ENCODE data around the gene EHMT2. TPM values are rescaled to one million over a fixed set of nuclear protein-coding genes. Genes with fewer than 3 reads are reported as not detected.

EHMT2 gene
- total RNA-seq, 1 experiment from 2014 or later, result 117 TPM

- H3K36me3 ChIP-seq (ENCODE audit: insufficient read depth, low read length, poor library complexity, severe bottlenecking), result no peaks in the 10 kb centered on the region
- H3K4me1 ChIP-seq (ENCODE audit: insufficient read depth, low read length, poor library complexity, severe bottlenecking), result no peaks in the 10 kb centered on the region
- H3K9me3 ChIP-seq (ENCODE audit: low read depth, low read length, poor library complexity, severe bottlenecking), result no peaks in the 10 kb centered on the region
- no peak for DNase-seq (ENCODE audit: low spot score)
- ChIA-PET CTCF (no interaction called here), POLR2A (ENCODE audit: low non-redundant PET) (interaction anchor here (0.7 kb wide), 1 partner anchor 210 kb away, joined by 6 read pairs; no protein-coding TSS in a partner anchor)
- H3K27me3 ChIP-seq (replicated peaks; ENCODE audit: insufficient read depth, low read depth, low read length, poor library complexity), result no peaks in the 10 kb centered on the region
- intact Hi-C loops (cut with micrococcal nuclease; ENCODE audit: unreplicated experiment), result no loop called here
- BruUV-seq (replicated peaks), result no TSS peak
- no peak overlapping the region for H3K4me3 ChIP-seq (ENCODE audit: low read depth, low read length, poor library complexity, severe bottlenecking)
- H3K27ac ChIP-seq (ENCODE audit: low read depth, low read length, poor library complexity, severe bottlenecking), result no peak overlapping the region
- TF ChIP-seq EZH2 (IDR thresholded peaks at IDR 0.05; ENCODE audit: borderline replicate concordance, low read depth, low read length, poor library complexity, severe bottlenecking), result no peak
- TF ChIP-seq CTCF (conservative IDR thresholded peaks at IDR 0.05; ENCODE audit: low read depth, low read length), result no peak
Measured at GRCh38 chr6:31874084-31874670, 23.3 kb downstream of the EHMT2 start.

- Histone ChIP-seq H3K36me3 (ENCODE audit: insufficient read depth, low read length, poor library complexity, severe bottlenecking) (no peaks in the 10 kb centered on the region), H3K4me1 (ENCODE audit: insufficient read depth, low read length, poor library complexity, severe bottlenecking) (no peaks in the 10 kb centered on the region), H3K27ac (ENCODE audit: low read depth, low read length, poor library complexity, severe bottlenecking) (no peak overlapping the region), H3K9me3 (ENCODE audit: low read depth, low read length, poor library complexity, severe bottlenecking) (no peaks in the 10 kb centered on the region), H3K4me3 (ENCODE audit: low read depth, low read length, poor library complexity, severe bottlenecking) (no peak overlapping the region), H3K27me3 (replicated peaks; ENCODE audit: insufficient read depth, low read depth, low read length, poor library complexity) (no peaks in the 10 kb centered on the region)
- intact Hi-C loops (cut with micrococcal nuclease; ENCODE audit: unreplicated experiment), result no loop called here
- POLR2A ChIA-PET (ENCODE audit: low non-redundant PET), result no interaction called here
- no TSS peak for BruUV-seq (replicated peaks)
- DNase-seq (ENCODE audit: low spot score), result no peak
- CTCF ChIA-PET, result no interaction called here
- TF ChIP-seq CTCF (conservative IDR thresholded peaks at IDR 0.05; ENCODE audit: low read depth, low read length) (no peak), EZH2 (IDR thresholded peaks at IDR 0.05; ENCODE audit: borderline replicate concordance, low read depth, low read length, poor library complexity, severe bottlenecking) (no peak)
Measured at GRCh38 chr6:31871046-31871659, 26.3 kb downstream of the EHMT2 start.

DNA sequence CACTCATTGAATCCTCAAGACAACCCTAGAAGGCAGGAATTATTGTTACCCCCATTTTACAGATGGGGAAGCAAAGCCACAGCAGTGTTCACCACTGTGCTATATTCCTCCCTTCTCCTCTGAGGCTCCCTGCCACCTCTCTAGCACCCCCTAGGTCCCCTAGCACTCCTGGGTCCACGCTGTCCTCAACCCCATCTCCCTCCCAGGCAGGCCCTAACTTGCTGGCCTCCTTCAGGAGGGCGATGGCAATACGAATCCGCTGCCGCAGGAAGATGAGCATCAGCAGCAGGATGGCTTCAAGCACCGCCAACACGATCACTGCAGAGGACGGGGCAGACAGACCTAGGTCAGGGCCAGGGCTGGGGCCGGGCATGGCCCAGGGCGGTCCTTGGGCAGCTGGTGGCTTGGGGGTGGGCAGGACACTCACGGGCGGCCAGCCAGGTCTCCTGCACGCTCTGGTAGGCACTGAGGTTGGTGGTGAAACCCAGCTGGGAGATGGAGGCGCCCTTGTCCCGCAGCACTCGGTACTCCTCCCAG lies 27.0 kb downstream of the EHMT2 start:
- Histone ChIP-seq H3K36me3 (ENCODE audit: insufficient read depth, low read length, poor library complexity, severe bottlenecking) (no peaks in the 10 kb centered on the region), H3K27me3 (replicated peaks; ENCODE audit: insufficient read depth, low read depth, low read length, poor library complexity) (no peaks in the 10 kb centered on the region), H3K4me3 (ENCODE audit: low read depth, low read length, poor library complexity, severe bottlenecking) (no peak overlapping the region), H3K9me3 (ENCODE audit: low read depth, low read length, poor library complexity, severe bottlenecking) (no peaks in the 10 kb centered on the region), H3K27ac (ENCODE audit: low read depth, low read length, poor library complexity, severe bottlenecking) (no peak overlapping the region), H3K4me1 (ENCODE audit: insufficient read depth, low read length, poor library complexity, severe bottlenecking) (no peaks in the 10 kb centered on the region)
- no peak for DNase-seq (ENCODE audit: low spot score)
- TF ChIP-seq EZH2 (IDR thresholded peaks at IDR 0.05; ENCODE audit: borderline replicate concordance, low read depth, low read length, poor library complexity, severe bottlenecking), result no peak
- TF ChIP-seq CTCF (conservative IDR thresholded peaks at IDR 0.05; ENCODE audit: low read depth, low read length), result no peak; the same call in 1 of the 2 replicates
- ChIA-PET POLR2A (ENCODE audit: low non-redundant PET) (no interaction called here), CTCF (no interaction called here)
- intact Hi-C loops (cut with micrococcal nuclease; ENCODE audit: unreplicated experiment), result no loop called here
- BruUV-seq (replicated peaks), result no TSS peak

All from A673 (cell line).